ENCODE data around the gene AHI1. TPM values are rescaled to one million over a fixed set of nuclear protein-coding genes. Genes with fewer than 3 reads are reported as not detected.

The AHI1 gene
- total and polyA plus RNA-seq, 11 donors = 5.7 to 17.1 (median 10.3) TPM

DNA sequence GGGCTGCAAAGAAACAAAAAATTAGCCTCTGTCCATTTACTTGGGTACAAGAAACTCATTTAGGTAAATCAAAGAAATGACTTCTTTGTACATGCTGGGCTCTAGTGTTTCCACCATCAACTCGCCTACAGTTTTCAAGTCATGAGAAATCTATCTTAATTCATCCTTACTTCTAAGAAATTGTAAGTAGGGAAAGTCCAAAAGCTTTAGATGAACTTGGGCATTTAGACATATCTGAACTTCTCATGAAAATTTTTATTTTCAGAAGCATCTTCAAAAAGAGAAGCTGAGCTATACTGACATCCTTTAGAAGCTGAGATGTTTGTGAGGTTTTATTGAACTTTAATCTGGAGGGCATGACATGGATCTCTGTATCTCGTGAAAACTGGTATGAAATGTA, 199.1 kb downstream of the AHI1 start:
- intact Hi-C loops (cut with DNase I) = no loop called here
- ATAC-seq = no peak
- TF ChIP-seq, protein P1, sequence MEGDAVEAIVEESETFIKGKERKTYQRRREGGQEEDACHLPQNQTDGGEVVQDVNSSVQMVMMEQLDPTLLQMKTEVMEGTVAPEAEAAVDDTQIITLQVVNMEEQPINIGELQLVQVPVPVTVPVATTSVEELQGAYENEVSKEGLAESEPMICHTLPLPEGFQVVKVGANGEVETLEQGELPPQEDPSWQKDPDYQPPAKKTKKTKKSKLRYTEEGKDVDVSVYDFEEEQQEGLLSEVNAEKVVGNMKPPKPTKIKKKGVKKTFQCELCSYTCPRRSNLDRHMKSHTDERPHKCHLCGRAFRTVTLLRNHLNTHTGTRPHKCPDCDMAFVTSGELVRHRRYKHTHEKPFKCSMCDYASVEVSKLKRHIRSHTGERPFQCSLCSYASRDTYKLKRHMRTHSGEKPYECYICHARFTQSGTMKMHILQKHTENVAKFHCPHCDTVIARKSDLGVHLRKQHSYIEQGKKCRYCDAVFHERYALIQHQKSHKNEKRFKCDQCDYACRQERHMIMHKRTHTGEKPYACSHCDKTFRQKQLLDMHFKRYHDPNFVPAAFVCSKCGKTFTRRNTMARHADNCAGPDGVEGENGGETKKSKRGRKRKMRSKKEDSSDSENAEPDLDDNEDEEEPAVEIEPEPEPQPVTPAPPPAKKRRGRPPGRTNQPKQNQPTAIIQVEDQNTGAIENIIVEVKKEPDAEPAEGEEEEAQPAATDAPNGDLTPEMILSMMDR (IDR thresholded peaks at IDR 0.05) = no peak
- no peak for TF ChIP-seq POLR2A (IDR thresholded peaks at IDR 0.05)
- 94 to 97% (median 95%) methylated on average over 2 of the region's 2 CpGs for WGBS, 4 donors
- peaks cover 0 to 33% (median 3%) of the 10 kb centered on the region in 9 donors for H3K36me3 ChIP-seq
- no peak for DNase-seq
- no peaks in the 10 kb centered on the region for H3K4me1 ChIP-seq
- no peak overlapping the region for H3K4me3 ChIP-seq
- no peak overlapping the region for H3K27ac ChIP-seq
- peaks cover 0 to 17% (median 0%) of the 10 kb centered on the region in 12 donors for H3K9me3 ChIP-seq
- H3K27me3 ChIP-seq = no peaks in the 10 kb centered on the region

DNA sequence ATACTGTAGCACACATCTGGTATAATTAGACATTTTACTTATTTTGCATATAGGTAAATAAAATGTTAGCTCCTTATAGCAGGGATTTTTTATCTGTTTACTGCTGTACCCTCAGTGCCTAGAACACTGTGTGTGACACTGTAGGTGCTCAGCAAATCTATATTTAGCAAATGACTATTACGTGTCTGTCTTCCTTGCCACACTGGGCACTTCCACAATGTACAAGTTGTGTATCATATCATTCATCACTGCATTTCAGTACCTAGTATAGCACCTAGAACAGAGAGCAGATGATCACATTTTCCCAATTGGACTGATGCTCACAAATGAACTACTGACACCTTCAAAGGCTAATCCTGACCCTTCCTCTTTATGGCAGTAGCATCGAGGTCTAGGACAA, 200.8 kb downstream of the AHI1 start:
- H3K27me3 ChIP-seq = no peaks in the 10 kb centered on the region
- intact Hi-C loops (cut with DNase I) = no loop called here
- no peaks in the 10 kb centered on the region for H3K4me1 ChIP-seq
- DNase-seq = no peak
- no peak for ATAC-seq
- no peak overlapping the region for H3K4me3 ChIP-seq
- H3K36me3 ChIP-seq = peaks cover 0 to 33% (median 3%) of the 10 kb centered on the region in 9 donors
- H3K27ac ChIP-seq = no peak overlapping the region
- 86 to 89% (median 88%) methylated on average over 2 of the region's 2 CpGs for WGBS, 4 donors
- no peak for TF ChIP-seq POLR2A (IDR thresholded peaks at IDR 0.05)
- H3K9me3 ChIP-seq = peaks cover 0 to 17% (median 0%) of the 10 kb centered on the region in 12 donors

DNA sequence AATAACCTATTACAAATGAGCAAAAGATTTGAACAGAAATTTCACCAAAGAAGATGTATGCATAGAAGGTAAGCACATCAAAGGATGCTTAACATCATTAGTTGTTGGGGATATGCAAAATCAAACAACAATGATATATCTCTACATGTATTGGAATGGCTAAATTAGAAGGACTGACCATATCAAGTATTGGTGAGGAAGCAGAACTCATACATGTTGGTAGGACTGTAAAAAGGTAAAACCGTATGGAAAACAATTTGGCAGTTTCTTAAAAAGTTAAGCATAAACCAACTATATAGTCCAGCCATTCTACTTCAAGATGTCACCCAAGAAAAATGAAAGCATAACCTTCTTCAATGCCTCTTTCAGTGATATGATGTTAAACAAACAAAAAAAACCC, 202.5 kb downstream of the AHI1 start:
- H3K27me3 ChIP-seq = no peaks in the 10 kb centered on the region
- no peak overlapping the region for H3K4me3 ChIP-seq
- H3K4me1 ChIP-seq = no peaks in the 10 kb centered on the region
- no peak for DNase-seq
- H3K36me3 ChIP-seq = peaks cover 0 to 28% (median 3%) of the 10 kb centered on the region in 9 donors
- H3K27ac ChIP-seq = no peak overlapping the region
- no peak for TF ChIP-seq POLR2A (IDR thresholded peaks at IDR 0.05)
- TF ChIP-seq, protein P1 (IDR thresholded peaks at IDR 0.05) = no peak
- ATAC-seq = no peak
- intact Hi-C loops (cut with DNase I) = no loop called here
- WGBS, 4 donors = 90 to 93% (median 92%) methylated on average over 1 of the region's 1 CpG
- H3K9me3 ChIP-seq = peaks cover 0 to 17% (median 0%) of the 10 kb centered on the region in 12 donors

DNA sequence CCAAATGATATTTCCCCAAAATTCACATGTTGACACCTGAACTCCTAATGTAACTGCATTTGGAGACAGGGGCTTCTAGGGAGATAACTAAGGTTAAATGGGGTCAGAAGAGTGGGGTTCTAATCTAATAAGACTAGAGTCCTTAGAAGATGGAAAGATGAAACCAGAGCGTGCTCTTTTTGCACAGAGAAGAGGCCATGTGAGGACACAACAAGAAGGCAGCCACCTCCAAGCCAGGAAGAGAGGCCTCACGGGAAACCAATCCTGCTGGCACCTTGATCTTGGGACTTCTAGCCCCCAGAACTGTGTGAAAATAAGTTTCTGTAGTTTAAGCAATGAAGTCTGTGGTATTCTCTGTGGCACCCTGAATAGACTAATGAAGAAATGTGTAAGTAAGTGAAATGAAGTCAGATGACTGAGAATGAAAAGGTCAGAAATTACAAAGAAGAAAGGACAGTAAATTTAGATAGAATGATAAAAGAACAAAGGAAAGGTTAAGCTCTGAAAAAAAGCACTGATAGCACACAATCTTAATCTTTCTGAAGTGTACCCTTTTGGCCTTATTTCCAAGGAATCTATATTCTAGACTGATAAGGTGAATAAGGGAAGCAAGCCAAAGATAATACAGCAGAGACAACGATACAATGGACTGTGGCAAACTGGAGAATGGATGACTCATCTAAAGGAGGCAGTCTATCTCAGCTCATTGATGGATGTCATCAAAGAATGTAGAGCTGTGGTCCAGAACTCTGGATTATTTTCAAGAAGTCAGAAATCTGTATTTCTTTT, 206.1 kb downstream of the AHI1 start:
- H3K4me3 ChIP-seq = no peak overlapping the region
- peaks cover 0 to 34% (median 7%) of the 10 kb centered on the region in 9 donors for H3K36me3 ChIP-seq
- no peaks in the 10 kb centered on the region for H3K27me3 ChIP-seq
- peaks cover 0 to 17% (median 0%) of the 10 kb centered on the region in 12 donors for H3K9me3 ChIP-seq
- intact Hi-C loops (cut with DNase I) = no loop called here
- peaks cover 0 to 3% (median 0%) of the 10 kb centered on the region in 12 donors for H3K4me1 ChIP-seq
- no peak for TF ChIP-seq POLR2A (IDR thresholded peaks at IDR 0.05)
- TF ChIP-seq, protein P1 (IDR thresholded peaks at IDR 0.05) = no peak
- ATAC-seq (no peak), DNase-seq (no peak)
- no peak overlapping the region for H3K27ac ChIP-seq
- WGBS, 4 donors = 73 to 81% (median 78%) methylated on average over 3 of the region's 3 CpGs

Data from heart left ventricle (tissue), 16 donors.